Lower leg skin (tissue), 4 donors: Measurements from ENCODE around the gene COX6B2. TPM values are rescaled to one million over a fixed set of nuclear protein-coding genes. Genes with fewer than 3 reads are reported as not detected.

Source experiments
- DNase-seq, 2 donors: peaks; one replicate each; pipeline ENCODE4 v3.0.0-alpha.2; 2019; ENCODE audit warnings: low spot score in 2 of 2
- H3K4me3 ChIP-seq: fragments of 200-600 bp; sonication (generic); 2 replicates; pipeline ENCODE4 v1.5.1; 2017; ENCODE audit warnings: mild to moderate bottlenecking, low read depth; ENCODE audit not compliant: poor library complexity, severe bottlenecking
- POLR2A ChIP-seq, 2 donors: fragments of 450-650 bp; IDR thresholded peaks; one replicate each; pipeline ENCODE4 v1.6.1; 2016 to 2017; ENCODE audit warnings: antibody characterized with exemption in 2 of 2, mild to moderate bottlenecking in 1 of 2, moderate library complexity in 1 of 2
- WGBS, 2 donors: methylation state at CpG; one replicate each; pipeline ENCODE4 v1.1.5; 2018; 5-methylcytosine and 5-hydroxymethylcytosine counted together
- intact Hi-C: fragments of 100-400 bp; cut with DNase I; formaldehyde crosslinking; loops from one replicate; pipeline ENCODE4 v1.15.0; 2023; ENCODE audit warnings: low total_unique reads
- total RNA-seq, 4 donors: library from RNA; depleted of rRNA; stranded (reverse); fragments of >200 nt; gene quantifications; one replicate each; pipeline ENCODE4 v1.1.0, GENCODE V29; 2016
- TF ChIP-seq, protein P1 (sequence below), 3 donors: fragments of 450-650 bp; IDR thresholded peaks; one replicate each; pipeline ENCODE4 v1.5.1; 2016; ENCODE audit warnings: antibody characterized with exemption in 3 of 3, mild to moderate bottlenecking in 3 of 3, moderate library complexity in 2 of 3

COX6B2 gene
- total RNA-seq, 4 donors from 2014 or later: 0.42 to 1.1 (median 0.49) TPM; not detected in 1

DNA sequence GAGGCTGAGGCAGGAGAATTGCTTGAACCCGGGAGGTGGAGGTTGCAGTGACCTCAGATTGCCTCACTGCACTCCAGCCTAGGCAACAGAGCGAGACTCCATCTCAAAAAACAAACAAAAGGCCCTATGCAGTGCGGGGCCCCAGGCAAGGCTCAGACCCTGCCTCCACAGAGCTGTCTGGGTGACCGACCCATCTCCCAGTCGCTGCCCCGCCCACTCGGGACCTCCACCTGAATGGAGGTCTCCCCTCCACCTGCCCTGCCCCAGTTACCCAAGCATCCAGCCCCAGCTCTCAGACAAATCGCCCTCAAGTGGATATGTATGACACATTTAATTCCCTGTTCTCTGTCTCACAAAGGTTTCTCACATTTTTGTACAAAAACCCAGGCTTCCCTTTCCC lies 10.7 kb upstream of the COX6B2 start:
- 91 to 93% methylated on average over 8 of the region's 8 CpGs for WGBS, 2 donors
- intact Hi-C loops: no loop called here
- no peak overlapping the region for H3K4me3 ChIP-seq
- TF ChIP-seq, protein P1, sequence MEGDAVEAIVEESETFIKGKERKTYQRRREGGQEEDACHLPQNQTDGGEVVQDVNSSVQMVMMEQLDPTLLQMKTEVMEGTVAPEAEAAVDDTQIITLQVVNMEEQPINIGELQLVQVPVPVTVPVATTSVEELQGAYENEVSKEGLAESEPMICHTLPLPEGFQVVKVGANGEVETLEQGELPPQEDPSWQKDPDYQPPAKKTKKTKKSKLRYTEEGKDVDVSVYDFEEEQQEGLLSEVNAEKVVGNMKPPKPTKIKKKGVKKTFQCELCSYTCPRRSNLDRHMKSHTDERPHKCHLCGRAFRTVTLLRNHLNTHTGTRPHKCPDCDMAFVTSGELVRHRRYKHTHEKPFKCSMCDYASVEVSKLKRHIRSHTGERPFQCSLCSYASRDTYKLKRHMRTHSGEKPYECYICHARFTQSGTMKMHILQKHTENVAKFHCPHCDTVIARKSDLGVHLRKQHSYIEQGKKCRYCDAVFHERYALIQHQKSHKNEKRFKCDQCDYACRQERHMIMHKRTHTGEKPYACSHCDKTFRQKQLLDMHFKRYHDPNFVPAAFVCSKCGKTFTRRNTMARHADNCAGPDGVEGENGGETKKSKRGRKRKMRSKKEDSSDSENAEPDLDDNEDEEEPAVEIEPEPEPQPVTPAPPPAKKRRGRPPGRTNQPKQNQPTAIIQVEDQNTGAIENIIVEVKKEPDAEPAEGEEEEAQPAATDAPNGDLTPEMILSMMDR (IDR thresholded peaks at IDR 0.05): no peak
- no peak for TF ChIP-seq POLR2A (IDR thresholded peaks at IDR 0.05)
- DNase-seq: no peak

- intact Hi-C loops: no loop called here
- no peak for DNase-seq
- no peak within 1 kb of the TSS for H3K4me3 ChIP-seq
- TF ChIP-seq, protein P1 (IDR thresholded peaks at IDR 0.05): no peak
- TF ChIP-seq POLR2A (IDR thresholded peaks at IDR 0.05): no peak
- WGBS, 2 donors: 83 to 84% methylated on average over 23 to 27 of the region's 27 CpGs
Observed at GRCh38 chr19:55362990-55363716, 8.6 kb upstream of the COX6B2 start, which contains the start of gene GARIN5B. GARIN5B (minus strand) TSS chr19:55363260; CDS start chr19:55363066, 194 bp downstream.

GRCh38 chr19:55362174-55362989 lies 7.9 kb upstream of the COX6B2 start:
- no peak for TF ChIP-seq POLR2A (IDR thresholded peaks at IDR 0.05)
- TF ChIP-seq, protein P1 (IDR thresholded peaks at IDR 0.05): no peak
- H3K4me3 ChIP-seq: no peak overlapping the region
- no peak for DNase-seq
- intact Hi-C loops: no loop called here
- WGBS, 2 donors: 73 to 89% methylated on average over 37 to 38 of the region's 38 CpGs

DNA sequence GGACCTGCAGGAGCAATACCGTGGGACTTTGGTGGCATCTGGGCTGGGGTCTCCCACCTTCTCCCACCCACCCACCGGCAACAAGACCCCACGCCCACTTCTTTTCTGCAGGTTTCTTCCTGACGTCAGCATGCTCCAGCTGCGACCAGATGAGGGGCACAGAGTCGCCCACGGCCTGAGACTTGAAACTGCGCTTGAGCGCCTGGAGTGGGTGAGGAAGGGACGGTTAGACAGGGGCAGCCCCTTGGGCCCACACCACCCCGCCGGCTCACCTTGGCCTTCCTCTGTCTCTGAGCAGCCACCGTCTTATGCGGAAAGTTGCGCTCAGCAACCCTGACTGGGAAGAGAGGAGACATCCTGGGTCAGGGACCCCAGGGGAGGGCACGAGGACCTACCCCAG lies 6.4 kb upstream of the COX6B2 start:
- no peak for TF ChIP-seq POLR2A (IDR thresholded peaks at IDR 0.05)
- TF ChIP-seq, protein P1 (IDR thresholded peaks at IDR 0.05): no peak
- intact Hi-C loops: no loop called here
- no peak for DNase-seq
- WGBS, 2 donors: 91% methylated on average over 16 of the region's 16 CpGs
- H3K4me3 ChIP-seq: no peak overlapping the region

DNA sequence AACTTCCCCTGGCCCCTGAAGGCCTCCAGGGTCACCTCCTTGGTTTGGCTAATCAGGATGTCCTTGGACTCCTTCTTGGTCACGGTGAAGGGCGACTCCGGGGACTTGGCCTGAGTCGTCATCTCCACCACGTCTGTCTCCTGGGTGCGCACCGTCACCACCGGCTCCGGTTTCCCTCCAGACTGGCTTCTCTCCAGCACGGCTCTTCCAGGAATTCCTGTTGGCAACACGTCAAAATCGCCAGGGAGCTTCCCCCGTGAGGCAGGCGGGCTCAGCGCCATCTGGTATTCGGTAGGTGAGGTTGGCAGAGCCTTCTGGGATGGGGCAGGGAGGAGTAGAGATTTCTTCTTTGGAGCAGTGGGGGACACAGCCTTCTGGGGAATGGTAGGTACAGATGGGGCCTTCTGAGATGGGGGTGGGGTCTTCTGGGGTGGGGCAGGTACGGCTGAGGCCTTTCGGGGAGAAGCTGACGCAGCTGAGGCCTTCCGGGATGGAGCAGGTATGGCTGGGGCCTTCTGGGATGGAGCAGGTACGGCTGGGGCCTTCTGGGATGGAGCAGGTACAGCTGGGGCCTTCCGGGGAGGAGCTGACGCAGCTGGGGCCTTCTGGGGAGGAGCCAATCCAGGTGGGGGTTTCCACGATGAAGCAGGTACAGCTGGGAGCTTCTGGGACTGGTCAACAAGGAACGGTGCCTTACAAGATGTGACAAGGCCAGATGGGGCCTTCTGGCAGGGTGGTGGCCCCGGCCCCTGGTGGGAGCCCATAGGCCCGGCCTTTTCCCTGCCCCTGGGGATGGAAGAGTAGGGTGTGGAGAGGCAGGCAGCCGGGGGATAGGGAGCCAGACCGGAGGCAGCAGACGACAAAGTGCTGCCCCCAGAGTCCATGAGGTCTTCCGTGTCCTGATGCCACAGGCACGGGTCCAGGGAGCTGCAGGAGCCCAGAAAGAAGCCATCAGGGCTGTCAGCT lies 4.7 kb upstream of the COX6B2 start:
- intact Hi-C loops: no loop called here
- no peak overlapping the region for H3K4me3 ChIP-seq
- DNase-seq: no peak
- no peak for TF ChIP-seq POLR2A (IDR thresholded peaks at IDR 0.05)
- TF ChIP-seq, protein P1 (IDR thresholded peaks at IDR 0.05): no peak
- 67 to 77% methylated on average over 30 to 32 of the region's 32 CpGs for WGBS, 2 donors
